HepG2 (cell line): Measurements from ENCODE around the gene CAP2. TPM values are rescaled to one million over a fixed set of nuclear protein-coding genes. Genes with fewer than 3 reads are reported as not detected.

Experiments used
- AGO2 ChIP-seq: fragments of 200-400 bp; formaldehyde crosslinking; optimal IDR thresholded peaks from 2 replicates; pipeline ENCODE3; 2017; ENCODE audit warnings: mild to moderate bottlenecking, low read depth, low read length, moderate library complexity
- ASH2L ChIP-seq: fragments of 300-600, 200-600 bp; sonication (generic); IDR thresholded peaks from 2 replicates; pipeline ENCODE4 v1.7.0; 2017; ENCODE audit warnings: low read depth, mild to moderate bottlenecking, moderate library complexity, mixed read lengths, low read length; ENCODE audit not compliant: insufficient read length
- ERF ChIP-seq: IDR thresholded peaks from 2 replicates; pipeline ENCODE4 v1.6.1; 2018; ENCODE audit warnings: missing biosample characterization, missing genetic modification reagents
- HDAC6 ChIP-seq: fragments of 200-600 bp; sonication (generic); IDR thresholded peaks from 2 replicates; pipeline ENCODE4 v1.7.0; 2017; ENCODE audit warnings: mild to moderate bottlenecking, antibody characterized with exemption, low read length, low read depth
- MED8 ChIP-seq: sonication (generic); formaldehyde crosslinking; IDR thresholded peaks from 2 replicates; pipeline ENCODE4 v1.8.1; 2023; ENCODE audit warnings: mild to moderate bottlenecking, missing genetic modification reagents; ENCODE audit not compliant: insufficient replicate concordance
- ZNF468 ChIP-seq: sonication (generic); formaldehyde crosslinking; IDR thresholded peaks from 2 replicates; pipeline ENCODE4 v1.8.0; 2022; ENCODE audit warnings: mild to moderate bottlenecking, moderate library complexity, missing genetic modification reagents
- ZNF564 ChIP-seq: sonication (generic); formaldehyde crosslinking; IDR thresholded peaks from 2 replicates; pipeline ENCODE4 v1.8.1; 2023; ENCODE audit warnings: mild to moderate bottlenecking, missing genetic modification reagents
- ZNF773 ChIP-seq: sonication (generic); formaldehyde crosslinking; IDR thresholded peaks from 2 replicates; pipeline ENCODE4 v1.4.0; 2020; ENCODE audit warnings: missing genetic modification reagents, borderline replicate concordance
- polyA plus RNA-seq, 8 experiments: library from polyadenylated mRNA; depleted of rRNA in 3 of 8; stranded (reverse) in 7 of 8; unstranded in 1 of 8; fragments of >200 nt; fragmentation: Illumina TruSeq in 4 of 8; extraction: Trizol in 4 of 8; gene quantifications; 2 replicates each; pipeline versions ENCODE4 v1.2.1 to v1.2.3, GENCODE V29; 2011 to 2016; ENCODE audit warnings: low read depth in 4 of 8, missing spikeins in 1 of 8, mixed read lengths in 1 of 8; ENCODE audit not compliant: insufficient read depth in 1 of 8
- total RNA-seq, 5 experiments: library from RNA; depleted of rRNA; stranded (reverse); fragments of >200 nt; fragmentation: Illumina TruSeq; extraction: Trizol; gene quantifications; 2 replicates each; pipeline ENCODE4 v1.2.3, GENCODE V29; 2016; ENCODE audit warnings: low read depth in 1 of 5
- TF ChIP-seq, protein P1 (sequence below): sonication (generic); formaldehyde crosslinking; conservative IDR thresholded peaks from 2 replicates; pipeline ENCODE4 v1.8.0; 2022; ENCODE audit warnings: low read depth, missing genetic modification reagents
- TF ChIP-seq, protein P2 (sequence below): sonication (generic); formaldehyde crosslinking; IDR thresholded peaks from 2 replicates; pipeline ENCODE4 v1.9.0; 2021; ENCODE audit warnings: missing genetic modification reagents, mild to moderate bottlenecking, borderline replicate concordance
- TF ChIP-seq, protein P3 (sequence below), 2 experiments: fragments of 450-650 bp in 1 of 2; sonication (generic) in 1 of 2; formaldehyde crosslinking; IDR thresholded peaks; 2 replicates each; pipeline versions ENCODE4 v1.5.0 to v1.8.0; 2020 to 2022; ENCODE audit warnings: mild to moderate bottlenecking in 1 of 2, missing genetic modification reagents in 1 of 2

CAP2 gene
- total and polyA plus RNA-seq, 2 of the 13 experiments (the other 11 are each of a cell fraction or from before 2014, with no cell fraction given) = 7.9 to 53.1 TPM

DNA sequence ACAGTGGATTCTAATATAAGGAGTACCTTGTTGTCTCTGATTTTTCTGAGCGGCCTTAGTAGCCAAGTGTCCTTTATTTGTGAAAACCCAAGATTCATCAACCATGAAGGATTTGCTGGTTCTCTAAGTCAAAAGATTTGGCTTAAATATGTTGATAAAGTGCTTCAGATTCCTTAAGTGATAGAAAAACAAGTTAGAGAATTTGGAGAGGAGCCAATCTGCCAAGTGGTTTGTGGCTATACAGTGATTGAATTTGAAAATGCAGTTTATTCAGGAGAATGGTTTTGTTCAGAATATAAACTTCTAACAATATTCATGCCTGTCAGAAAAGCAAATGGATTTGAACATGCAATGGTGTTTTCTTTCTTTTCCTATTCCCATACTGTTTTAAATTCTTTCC is 54.8 kb downstream of the CAP2 start (continued):
- no peak for TF ChIP-seq ZNF773 (CRISPR knock-in tag)
- TF ChIP-seq MED8 (CRISPR knock-in tag) = no peak
- TF ChIP-seq, protein P1, sequence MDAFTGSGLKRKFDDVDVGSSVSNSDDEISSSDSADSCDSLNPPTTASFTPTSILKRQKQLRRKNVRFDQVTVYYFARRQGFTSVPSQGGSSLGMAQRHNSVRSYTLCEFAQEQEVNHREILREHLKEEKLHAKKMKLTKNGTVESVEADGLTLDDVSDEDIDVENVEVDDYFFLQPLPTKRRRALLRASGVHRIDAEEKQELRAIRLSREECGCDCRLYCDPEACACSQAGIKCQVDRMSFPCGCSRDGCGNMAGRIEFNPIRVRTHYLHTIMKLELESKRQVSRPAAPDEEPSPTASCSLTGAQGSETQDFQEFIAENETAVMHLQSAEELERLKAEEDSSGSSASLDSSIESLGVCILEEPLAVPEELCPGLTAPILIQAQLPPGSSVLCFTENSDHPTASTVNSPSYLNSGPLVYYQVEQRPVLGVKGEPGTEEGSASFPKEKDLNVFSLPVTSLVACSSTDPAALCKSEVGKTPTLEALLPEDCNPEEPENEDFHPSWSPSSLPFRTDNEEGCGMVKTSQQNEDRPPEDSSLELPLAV (CRISPR knock-in tag) = no peak
- no peak for TF ChIP-seq ASH2L
- TF ChIP-seq HDAC6 = no peak
- no peak for TF ChIP-seq AGO2
- TF ChIP-seq, protein P2, sequence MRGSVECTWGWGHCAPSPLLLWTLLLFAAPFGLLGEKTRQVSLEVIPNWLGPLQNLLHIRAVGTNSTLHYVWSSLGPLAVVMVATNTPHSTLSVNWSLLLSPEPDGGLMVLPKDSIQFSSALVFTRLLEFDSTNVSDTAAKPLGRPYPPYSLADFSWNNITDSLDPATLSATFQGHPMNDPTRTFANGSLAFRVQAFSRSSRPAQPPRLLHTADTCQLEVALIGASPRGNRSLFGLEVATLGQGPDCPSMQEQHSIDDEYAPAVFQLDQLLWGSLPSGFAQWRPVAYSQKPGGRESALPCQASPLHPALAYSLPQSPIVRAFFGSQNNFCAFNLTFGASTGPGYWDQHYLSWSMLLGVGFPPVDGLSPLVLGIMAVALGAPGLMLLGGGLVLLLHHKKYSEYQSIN (CRISPR knock-in tag) = no peak
- no peak for TF ChIP-seq ERF (CRISPR knock-in tag)
- no peak for TF ChIP-seq ZNF564 (CRISPR knock-in tag)
- TF ChIP-seq, protein P3, sequence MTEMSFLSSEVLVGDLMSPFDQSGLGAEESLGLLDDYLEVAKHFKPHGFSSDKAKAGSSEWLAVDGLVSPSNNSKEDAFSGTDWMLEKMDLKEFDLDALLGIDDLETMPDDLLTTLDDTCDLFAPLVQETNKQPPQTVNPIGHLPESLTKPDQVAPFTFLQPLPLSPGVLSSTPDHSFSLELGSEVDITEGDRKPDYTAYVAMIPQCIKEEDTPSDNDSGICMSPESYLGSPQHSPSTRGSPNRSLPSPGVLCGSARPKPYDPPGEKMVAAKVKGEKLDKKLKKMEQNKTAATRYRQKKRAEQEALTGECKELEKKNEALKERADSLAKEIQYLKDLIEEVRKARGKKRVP (CRISPR knock-in tag; IDR thresholded peaks at IDR 0.05) = no peak
- TF ChIP-seq ZNF468 (CRISPR knock-in tag) = no peak
